Activated CD4-positive, alpha-beta T cell treated with anti-CD3 and anti-CD28 coated beads for 24 hours (primary cell): ENCODE measurements around the gene ELF4.

Experiments used
- DNase-seq, 2 donors: peaks; one replicate each; pipeline ENCODE4 v3.0.0-alpha.2; 2020; ENCODE audit warnings: low read depth in 2 of 2

The ELF4 gene

GRCh38 chrX:130047416-130047815, 62.9 kb downstream of the ELF4 start:
- no peak for DNase-seq

- DNase-seq, result no peak
These were observed 70.5 kb downstream of the ELF4 start for GRCh38 chrX:130039847-130040246.

- no peak for DNase-seq
These were observed 76.1 kb downstream of the ELF4 start for GRCh38 chrX:130034178-130034577.

- DNase-seq, result no peak
These were observed 77.7 kb downstream of the ELF4 start for GRCh38 chrX:130032552-130032951.

GRCh38 chrX:130030826-130031225, 79.5 kb downstream of the ELF4 start:
- DNase-seq, result no peak

- peak; percentile 25 to 39 for DNase-seq
These were observed 82.1 kb downstream of the ELF4 start for GRCh38 chrX:130028196-130028595.

- DNase-seq, result no peak
These were observed 82.7 kb downstream of the ELF4 start for GRCh38 chrX:130027569-130027968.

GRCh38 chrX:130025256-130025655, 85.0 kb downstream of the ELF4 start:
- no peak for DNase-seq

GRCh38 chrX:130024127-130024526, 86.2 kb downstream of the ELF4 start:
- peak; percentile 45 to 61 for DNase-seq

- DNase-seq, result no peak
These were observed 89.5 kb downstream of the ELF4 start for GRCh38 chrX:130020661-130021324.

GRCh38 chrX:130018143-130018542, 92.2 kb downstream of the ELF4 start:
- DNase-seq, result no peak

- DNase-seq, result no peak
These were observed 95.1 kb downstream of the ELF4 start for GRCh38 chrX:130015181-130015580.
